Activated CD8-positive, alpha-beta memory T cell treated with anti-CD3 and anti-CD28 coated beads for 4 hours (primary cell): Measurements from ENCODE around the gene HOXB7.
A peak's percentile ranks its signal among the peaks of the same experiment; 100 is the strongest.

Experiments
- DNase-seq, 2 donors: peaks; one replicate each; pipeline ENCODE4 v3.0.0-alpha.2; 2020; ENCODE audit warnings: low read depth in 2 of 2

The HOXB7 gene

GRCh38 chr17:48579471-48579759 lies 31.4 kb downstream of the HOXB7 start:
- no peak for DNase-seq

- DNase-seq = no peak
These were observed 32.0 kb downstream of the HOXB7 start for GRCh38 chr17:48578616-48579470.

- DNase-seq = peak in 1 of 2 donors; percentile 43
These were observed 32.7 kb downstream of the HOXB7 start, which contains the start of gene HOXB4 for GRCh38 chr17:48577946-48578615. Gene HOXB4, minus strand, starts transcription at chr17:48578350. Its CDS starts 31 bp downstream, at chr17:48578319.

GRCh38 chr17:48577330-48577945 lies 33.4 kb downstream of the HOXB7 start:
- no peak for DNase-seq

- no peak for DNase-seq
These were observed 34.1 kb downstream of the HOXB7 start for GRCh38 chr17:48576479-48577309.

- DNase-seq = no peak
These were observed 34.9 kb downstream of the HOXB7 start for GRCh38 chr17:48575673-48576478.

- no peak for DNase-seq
These were observed 35.7 kb downstream of the HOXB7 start for GRCh38 chr17:48575066-48575582.

- DNase-seq = no peak
These were observed 36.2 kb downstream of the HOXB7 start for GRCh38 chr17:48574505-48575065.

- DNase-seq = no peak
These were observed 38.9 kb downstream of the HOXB7 start for GRCh38 chr17:48571826-48572417.

- DNase-seq = no peak
These were observed 39.6 kb downstream of the HOXB7 start for GRCh38 chr17:48571024-48571818.

- no peak for DNase-seq
These were observed 40.3 kb downstream of the HOXB7 start for GRCh38 chr17:48570325-48571023.

GRCh38 chr17:48569674-48570324 lies 41.0 kb downstream of the HOXB7 start:
- no peak for DNase-seq

- no peak for DNase-seq
These were observed 41.6 kb downstream of the HOXB7 start for GRCh38 chr17:48569240-48569582.

GRCh38 chr17:48568499-48569239 lies 42.1 kb downstream of the HOXB7 start:
- no peak for DNase-seq

GRCh38 chr17:48567646-48568354 lies 43.0 kb downstream of the HOXB7 start:
- DNase-seq = no peak

- no peak for DNase-seq
These were observed 43.6 kb downstream of the HOXB7 start for GRCh38 chr17:48567209-48567608.

GRCh38 chr17:48566717-48567116 lies 44.1 kb downstream of the HOXB7 start:
- no peak for DNase-seq
